GM19238 (cell line): ENCODE data around the gene ABHD17A.
"Not testable (repeated sequence)": the region's sequence is repeated elsewhere in the genome, so short reads cannot be mapped to it uniquely, and the experiment has no call there.

ENCODE experiments used
- DNase-seq: peaks from one replicate; pipeline ENCODE4 v3.0.0; 2011; ENCODE audit warnings: low spot score; ENCODE audit not compliant: insufficient read length

ABHD17A gene

DNA sequence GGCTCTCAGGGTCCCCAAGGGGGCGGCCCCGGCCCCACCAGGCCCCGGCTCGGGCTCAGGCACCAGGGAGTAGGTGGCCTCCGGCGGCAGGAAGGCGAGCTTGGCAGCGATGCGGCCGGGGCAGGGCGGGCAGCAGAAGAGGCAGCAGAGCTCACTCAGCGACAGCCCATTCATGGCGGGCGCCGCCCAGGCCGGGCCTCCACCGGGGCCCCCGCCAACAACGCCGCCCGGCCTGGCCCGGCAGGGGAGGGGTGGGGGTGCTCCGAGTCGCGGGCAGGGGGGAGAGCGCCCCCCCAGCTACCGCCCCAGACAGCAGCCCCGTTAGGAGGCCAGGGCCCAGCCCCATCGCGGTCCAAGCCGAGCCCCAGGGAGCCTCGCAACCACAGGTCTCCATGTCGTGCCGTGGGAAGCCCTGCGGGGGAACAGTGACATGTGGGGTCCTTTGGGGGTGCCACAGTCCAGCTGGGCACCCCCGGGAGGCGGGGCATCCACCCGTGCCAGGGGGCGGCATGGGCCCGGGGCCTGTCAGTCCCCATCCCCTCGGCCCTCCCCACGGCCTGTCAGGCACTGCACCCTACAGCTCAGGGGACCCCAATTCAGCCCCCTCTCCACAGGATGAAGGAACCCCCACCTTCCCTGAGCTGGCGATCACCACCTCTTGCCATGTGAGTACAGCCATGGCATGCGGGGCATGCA, 3.8 kb downstream of the ABHD17A start:
- not testable (repeated sequence) for DNase-seq

GRCh38 chr19:1880611-1881392, 4.5 kb downstream of the ABHD17A start:
- DNase-seq, result no peak

DNA sequence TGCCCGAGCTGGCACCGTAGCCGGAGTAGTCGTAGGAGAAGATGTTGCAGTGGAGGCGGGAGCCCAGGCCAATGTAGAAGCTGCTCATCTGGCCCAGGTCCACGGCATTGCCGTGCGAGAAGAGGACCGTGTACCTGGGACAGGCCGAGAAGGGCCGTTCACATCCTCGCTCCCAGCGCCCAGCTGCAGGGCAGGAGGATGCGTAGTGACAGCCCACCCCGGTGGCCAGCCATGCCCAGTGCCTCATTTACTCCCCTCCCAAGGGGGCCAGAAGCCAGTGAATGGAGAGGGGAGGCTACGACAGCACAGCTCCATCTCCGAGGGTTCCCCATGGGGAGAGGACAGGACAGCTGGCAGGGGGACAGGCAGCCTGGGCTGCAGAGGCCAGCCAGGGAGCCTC, 5.3 kb downstream of the ABHD17A start:
- not testable (repeated sequence) for DNase-seq

DNA sequence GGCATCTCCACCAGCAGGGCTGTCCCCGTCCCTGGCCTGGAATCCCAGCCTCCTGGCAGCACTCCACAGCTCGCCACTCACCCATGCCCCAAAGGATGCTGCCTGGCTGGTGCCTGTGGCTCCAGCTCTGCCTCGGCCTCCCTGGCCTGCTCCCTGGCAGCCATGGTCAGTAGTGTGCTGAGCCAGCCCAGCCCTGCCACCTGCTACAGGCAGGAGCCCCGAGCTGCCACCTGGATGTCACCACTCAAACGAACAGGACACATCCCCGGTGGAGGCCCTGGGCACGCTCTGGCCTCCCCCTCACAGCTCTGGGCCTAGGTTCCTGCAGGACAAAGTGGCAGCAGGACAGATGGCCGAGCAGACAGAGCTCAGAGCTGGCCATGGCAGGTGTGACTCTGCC, 6.7 kb downstream of the ABHD17A start:
- not testable (repeated sequence) for DNase-seq

DNA sequence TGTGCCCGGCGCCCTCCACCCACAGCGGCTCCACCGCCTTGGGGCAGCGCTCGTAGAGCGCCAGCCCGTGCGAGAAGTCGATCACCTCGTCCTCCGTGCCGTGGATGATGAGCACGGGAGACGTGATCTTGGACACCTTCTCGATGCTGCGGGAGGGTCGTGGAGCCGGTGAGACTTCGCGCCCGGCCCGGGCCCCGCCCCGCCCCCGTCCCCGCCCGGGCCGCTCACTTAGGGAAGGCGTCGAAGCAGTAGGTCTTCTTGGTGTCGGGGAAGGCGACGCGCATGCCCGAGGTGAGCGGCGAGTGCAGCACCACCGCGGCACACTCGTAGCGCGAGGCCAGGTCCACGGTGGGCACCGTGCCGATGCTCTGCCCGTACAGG, 8.0 kb downstream of the ABHD17A start:
- not testable (repeated sequence) for DNase-seq

- not testable (repeated sequence) for DNase-seq
Measured at GRCh38 chr19:1876496-1877279, 8.6 kb downstream of the ABHD17A start.

- DNase-seq, result peak; percentile 95
Measured at GRCh38 chr19:1875646-1876495, 9.4 kb downstream of the ABHD17A start.

GRCh38 chr19:1875265-1875645, 10.0 kb downstream of the ABHD17A start:
- DNase-seq, result not testable (repeated sequence)

GRCh38 chr19:1874554-1875185, 10.6 kb downstream of the ABHD17A start:
- DNase-seq, result no peak

DNA sequence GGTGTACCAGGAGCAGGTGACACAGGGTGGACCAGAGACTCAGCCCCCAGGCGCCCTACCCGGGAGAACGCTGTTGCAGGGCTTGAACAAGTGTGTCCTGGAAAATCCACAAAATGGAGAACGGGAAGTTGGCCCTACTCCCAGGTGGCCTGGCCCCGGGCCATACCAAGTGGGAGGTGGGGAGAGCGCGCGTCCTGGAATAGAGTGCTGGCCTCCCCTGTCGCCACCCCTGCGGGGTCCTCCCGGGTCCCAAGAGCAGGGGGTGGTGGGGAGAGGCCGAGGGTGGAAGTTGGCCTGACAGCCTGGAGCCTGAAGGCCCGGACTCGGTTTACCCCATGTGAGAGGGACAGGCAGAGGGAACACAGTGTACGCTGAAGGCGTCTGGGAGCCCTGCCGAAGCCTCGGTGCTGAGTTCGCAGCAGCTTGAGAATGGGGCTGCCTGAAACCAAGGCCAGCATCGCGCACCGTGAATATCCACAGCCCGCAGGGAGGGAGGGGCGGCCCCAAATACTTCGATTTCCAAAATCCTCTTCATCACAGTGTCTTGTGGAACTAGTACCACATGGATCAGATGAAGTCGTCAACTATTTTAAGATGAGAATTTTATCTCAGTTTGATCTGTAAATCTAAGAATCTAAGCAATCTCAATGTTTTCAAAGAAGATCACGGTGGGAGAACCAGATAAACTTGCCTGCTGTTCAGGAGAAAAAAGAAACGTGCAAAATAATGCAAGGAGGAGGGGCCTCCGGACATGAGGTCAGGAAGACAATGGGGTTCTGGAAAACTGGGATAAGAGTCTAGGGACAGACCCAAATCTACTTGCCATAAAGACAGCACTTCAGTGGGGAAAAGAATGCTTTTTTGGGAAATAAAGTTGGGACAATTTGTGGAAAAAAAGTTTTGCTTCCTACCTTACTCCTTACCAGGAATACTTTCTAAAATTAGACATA, 11.5 kb downstream of the ABHD17A start:
- no peak for DNase-seq

DNA sequence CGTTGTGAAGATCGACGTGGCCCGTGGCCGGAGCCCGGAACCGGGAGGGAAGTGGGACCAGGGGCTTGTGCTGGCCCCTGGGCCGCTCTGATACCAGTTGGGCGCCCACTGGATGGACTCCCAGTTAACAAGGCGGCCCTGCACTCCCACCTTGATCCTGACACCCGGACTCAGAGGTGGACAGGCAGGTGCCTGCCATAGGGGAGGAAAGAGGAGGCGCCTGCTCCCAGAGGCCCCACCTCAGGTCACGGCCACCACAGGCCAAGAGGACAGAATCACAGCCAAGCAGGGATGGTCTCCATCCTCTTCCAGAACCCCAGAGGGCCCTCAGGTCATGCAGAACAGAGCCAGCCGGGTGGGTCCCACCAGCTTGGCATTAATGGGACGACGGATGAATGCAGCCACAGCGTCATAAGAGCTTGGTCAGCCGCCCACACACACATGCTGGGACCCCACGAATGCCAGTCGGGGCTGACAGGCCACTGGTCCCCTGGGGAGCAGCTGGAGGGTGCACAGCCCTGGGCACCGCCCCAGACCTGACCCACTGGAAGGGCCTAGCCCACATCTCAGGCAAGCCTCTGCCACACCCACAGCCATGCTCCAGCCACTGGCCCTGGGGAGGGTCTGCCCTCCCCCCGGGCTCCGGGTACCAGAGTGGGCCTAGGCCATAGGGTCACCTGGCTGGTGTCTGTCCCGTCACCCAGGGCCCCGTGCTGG, 12.3 kb downstream of the ABHD17A start:
- DNase-seq, result no peak

DNA sequence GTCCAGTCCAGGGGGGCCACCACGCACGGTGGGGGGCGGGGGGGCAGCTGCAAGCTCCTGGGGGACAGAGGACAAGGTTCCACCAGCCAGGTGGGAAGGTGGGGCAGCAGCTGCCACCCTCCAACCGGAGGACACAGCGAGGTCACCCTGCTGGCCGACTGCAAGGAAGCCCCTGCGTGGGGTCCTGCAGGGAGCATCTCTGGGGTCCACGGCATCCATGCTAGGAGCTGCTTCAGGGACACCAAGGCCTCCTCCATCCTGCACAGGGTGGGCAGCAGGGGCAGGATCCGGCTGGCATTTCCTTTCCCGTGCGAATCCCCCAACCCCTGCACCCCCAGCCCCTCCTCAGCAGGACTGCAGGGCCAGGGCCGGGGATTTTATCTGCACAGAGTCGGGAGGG, 13.7 kb downstream of the ABHD17A start:
- DNase-seq, result no peak

DNA sequence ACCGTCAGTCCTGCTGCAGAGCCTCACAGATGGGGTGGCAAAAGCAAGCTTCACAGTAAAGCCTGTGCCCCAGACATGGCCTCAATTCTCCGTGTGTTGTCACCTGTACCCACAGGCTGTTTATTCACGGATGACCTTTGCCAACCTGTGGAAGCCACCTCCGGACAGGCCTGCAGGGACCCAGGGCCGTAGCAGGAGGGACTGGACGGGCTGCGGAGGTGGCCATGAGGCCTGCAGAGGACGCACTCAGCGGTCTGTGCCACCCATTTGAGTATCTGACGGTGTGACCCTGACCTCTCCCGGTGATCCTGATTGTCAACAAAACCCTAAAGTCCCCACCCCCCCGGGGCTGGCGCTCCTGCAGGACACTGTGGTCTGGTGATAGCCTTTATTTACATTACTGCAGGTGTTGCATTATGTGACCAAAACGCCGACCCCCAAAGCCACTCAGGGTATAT, 14.1 kb downstream of the ABHD17A start:
- DNase-seq, result no peak

- DNase-seq, result no peak
Measured at GRCh38 chr19:1868971-1869370, 16.3 kb downstream of the ABHD17A start.

- no peak for DNase-seq
Measured at GRCh38 chr19:1867349-1867724, 18.0 kb downstream of the ABHD17A start.

DNA sequence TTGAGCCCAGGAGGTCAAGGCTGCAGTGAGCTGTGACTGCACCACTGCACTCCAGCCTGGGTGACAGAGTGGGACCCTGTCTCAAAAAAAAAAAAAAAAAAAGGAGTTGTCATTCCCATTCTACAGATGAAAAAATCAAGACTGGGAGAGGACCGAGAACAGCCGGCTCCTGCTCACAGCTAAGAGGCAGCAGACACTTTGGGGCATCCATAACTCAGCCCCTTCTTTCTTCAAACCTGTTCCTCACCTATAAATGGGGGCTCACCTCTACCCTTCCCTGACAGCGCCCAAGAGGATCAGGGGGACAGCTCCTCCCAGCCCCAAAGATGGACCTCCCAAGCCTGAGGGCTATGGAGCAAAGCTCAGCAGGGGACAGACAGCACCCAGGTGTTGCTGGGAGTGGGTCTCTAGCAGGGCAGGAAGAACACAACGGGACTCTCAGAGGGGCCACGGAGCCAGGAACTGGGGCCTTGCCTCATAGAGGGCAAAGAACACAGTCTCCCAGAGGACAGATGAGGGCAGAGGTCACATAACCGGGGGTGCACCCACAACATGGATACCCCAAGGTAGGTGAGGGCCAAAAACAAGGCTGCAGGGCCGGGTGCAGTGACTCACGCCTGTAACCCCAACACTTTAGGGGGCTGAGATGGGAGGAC, 18.5 kb downstream of the ABHD17A start:
- no peak for DNase-seq

GRCh38 chr19:1865172-1866010, 19.9 kb downstream of the ABHD17A start:
- DNase-seq, result no peak
